NCI-H526 treated with DMSO at 0.1 percent for 48 hours (cell line): ENCODE data around the gene TMEM132E.

ENCODE experiments used
- DNase-seq: peaks from one replicate; lab custom pipeline; 2025; lab: John Stamatoyannopoulos, UW

Gene TMEM132E

GRCh38 chr17:34637041-34637547 lies 57.7 kb downstream of the TMEM132E start:
- no peak for DNase-seq

DNA sequence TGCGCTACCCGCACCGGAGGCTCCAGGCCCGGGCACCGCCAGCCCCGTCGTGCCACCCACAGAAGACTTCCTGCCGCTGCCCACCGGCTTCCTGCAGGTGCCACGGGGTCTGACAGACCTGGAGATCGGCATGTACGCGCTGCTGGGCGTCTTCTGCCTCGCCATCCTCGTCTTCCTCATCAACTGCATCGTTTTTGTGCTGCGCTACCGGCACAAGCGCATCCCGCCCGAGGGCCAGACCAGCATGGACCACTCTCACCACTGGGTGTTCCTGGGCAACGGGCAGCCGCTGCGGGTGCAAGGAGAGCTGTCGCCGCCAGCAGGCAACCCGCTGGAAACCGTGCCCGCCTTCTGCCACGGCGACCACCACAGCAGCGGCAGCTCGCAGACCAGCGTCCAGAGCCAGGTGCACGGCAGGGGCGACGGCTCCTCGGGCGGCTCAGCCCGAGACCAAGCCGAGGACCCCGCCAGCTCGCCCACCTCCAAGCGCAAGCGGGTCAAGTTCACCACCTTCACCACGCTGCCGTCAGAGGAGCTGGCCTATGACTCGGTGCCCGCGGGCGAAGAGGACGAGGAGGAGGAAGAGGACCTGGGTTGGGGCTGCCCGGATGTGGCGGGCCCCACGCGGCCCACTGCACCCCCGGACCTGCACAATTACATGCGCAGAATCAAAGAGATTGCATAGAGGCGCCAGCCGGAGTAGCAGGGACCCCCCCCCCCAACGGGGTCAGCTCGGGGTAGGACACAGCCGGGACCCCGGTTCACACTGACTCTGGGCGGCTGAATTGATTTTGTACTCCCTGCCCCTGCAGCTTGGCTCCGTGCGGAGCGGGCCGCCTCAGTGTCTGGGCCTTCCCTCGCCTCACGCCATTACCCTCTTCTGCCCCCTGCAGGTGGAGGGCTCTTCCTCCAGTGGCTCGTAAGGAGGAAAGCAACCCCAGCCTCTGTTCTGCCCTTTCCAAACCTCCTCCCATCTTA lies 58.5 kb downstream of the TMEM132E start:
- DNase-seq, result peak; percentile 15

GRCh38 chr17:34638526-34639260 lies 59.3 kb downstream of the TMEM132E start:
- no peak for DNase-seq

DNA sequence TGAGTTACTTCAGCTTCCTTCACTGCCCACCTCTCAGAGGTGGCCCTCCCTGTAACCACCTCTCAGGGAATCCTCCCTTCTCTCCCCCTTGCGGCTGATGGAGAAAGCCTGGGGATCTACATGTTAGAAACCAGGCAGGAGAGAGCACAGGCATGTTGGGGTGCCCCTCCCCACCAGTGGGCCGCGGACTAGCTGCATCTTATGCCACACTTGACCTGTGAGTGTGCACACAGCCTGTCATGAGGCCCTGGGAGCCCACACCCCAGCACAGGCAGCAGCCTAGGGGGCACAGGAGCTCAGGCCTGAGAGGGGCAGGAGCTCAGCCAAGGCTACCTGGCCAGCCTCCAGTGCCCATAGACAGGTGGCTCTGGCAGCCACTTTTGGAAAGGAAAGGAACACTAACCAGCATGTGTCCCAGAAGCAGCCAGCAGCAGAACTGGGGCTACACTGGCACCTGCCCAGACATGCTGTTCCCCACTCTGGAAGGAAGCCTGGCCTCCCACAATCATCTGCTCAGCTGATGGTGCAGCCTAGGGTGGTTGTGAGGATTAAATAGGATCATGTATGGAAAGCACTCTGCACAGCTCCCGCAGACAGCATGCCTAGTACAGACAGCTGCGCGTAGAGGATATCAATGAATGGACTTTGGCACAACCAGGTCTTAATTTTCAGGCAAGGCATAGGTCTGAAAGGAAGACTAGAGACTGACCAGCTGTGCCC lies 60.5 kb downstream of the TMEM132E start:
- DNase-seq, result no peak

DNA sequence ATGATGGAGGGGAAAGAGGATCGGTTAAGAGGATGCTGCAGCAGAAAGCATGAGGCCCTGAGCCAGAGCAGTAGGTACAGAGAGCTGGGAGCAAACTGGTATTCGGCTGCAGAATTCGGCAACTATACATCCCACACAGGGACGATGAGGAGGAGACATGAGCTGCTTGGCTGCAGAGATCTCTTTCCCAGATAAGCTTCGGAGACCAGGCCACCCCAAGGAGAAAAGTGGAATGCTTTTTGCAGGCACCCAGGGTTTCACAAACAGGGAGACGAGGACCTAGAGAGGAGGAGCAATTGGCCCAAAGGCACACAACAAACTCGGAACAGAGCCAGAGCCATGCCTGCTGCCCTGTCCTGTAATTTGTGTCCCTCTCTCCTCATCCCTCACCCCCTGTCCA lies 62.0 kb downstream of the TMEM132E start:
- DNase-seq, result no peak

DNA sequence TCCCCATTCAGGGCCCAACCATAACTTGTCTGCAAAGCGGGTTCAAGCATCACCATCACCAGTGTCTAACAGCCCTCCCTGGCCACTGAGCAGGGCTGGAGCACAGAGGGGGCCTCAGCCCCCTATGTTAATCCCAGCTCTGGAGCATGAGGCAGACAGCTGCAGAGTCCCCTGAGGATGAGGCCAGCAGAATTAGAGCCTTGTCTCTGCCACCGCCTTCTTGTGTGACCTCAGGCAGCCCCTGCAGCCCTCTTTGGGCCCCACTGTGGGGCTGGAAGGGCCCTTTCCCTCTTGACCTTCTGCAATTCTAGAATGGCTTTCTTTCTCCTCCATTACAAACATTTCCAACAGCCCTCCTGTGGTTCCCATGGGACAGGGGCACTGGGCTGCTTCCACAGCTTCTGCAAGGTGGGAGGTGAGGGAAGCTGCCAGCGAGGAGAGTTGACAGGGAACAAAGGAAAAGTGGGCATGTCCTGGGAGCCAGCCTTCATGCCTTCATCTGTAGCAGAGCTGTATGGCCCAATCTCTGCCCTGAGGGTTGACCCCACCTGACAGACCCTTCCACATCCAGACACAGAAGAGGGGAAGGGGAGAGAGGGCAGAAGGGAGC lies 65.7 kb downstream of the TMEM132E start:
- DNase-seq, result no peak

- DNase-seq, result no peak
These were observed 66.2 kb downstream of the TMEM132E start for GRCh38 chr17:34645594-34645993.

DNA sequence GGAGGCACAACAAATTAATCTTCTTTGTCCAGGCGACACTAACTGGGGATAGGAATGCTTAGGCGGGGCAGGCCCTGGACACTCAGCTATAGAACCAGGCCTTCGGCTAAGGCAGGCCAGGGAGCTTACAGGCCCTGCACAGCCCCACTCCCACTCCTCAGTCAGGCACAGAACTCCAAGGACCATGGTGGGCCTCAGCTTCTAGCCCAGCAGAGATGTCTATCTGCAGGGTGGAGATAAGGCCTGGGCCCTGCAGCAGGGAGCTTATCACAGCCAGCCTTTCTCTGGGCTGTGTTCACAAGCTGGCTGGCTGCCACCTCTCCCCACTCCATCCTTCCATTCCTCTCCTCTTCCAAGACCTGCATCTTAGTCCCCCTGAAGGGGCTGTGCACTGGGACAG lies 68.1 kb downstream of the TMEM132E start:
- no peak for DNase-seq

DNA sequence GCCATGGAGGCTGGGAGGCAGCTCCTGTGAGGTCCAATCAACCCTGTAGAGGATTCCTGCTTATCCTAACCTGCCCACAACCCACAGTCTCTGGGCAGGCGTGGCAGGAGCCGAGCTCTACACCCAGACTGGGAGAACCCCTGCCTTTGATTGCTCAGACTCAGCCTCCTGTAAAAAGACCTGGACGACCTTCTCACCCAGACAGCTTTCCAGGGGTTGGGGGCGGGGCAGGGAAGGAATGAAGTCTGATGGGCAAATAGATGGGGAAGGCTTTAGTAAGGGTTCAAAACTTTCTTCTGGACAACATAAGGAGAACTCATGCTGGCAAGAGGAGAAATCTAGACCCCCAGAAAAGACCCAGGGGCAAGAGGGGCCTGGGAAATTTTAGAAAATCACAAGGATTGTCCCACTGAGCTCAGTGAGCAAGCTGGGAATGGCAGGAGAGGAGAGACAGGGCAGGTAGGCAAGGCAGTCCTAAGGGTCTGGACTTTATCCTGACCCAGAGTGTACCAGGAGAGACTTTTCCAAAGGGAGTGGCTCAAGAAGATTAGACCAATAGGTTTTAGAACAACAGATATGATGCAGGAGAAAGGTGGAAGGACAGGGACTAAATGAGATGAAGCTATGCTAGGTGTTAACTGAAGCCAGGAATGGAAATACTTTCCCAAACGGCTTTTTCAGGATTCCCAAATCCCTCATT lies 70.8 kb downstream of the TMEM132E start:
- DNase-seq, result no peak

DNA sequence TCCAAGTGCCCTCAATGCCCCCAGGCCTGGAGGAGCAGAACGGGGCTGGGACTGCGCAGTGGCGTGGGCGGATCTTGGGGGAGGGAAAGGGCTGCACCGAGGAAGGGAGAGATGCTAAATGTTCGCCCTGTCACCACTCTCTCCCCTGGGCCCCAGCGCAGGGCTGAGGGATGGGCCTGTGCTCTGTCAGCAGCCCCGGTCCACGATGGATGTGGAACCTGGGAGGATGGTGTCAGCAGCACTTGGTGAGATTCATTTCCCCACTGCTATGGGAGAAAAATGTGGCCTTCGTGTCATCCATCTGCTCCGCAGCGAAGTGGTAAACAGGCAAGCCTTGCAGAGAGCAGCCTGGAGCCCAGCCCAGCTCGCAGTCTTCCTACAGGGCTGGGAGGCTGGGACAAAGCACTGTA lies 72.0 kb downstream of the TMEM132E start:
- DNase-seq, result no peak

GRCh38 chr17:34652021-34652555 lies 72.7 kb downstream of the TMEM132E start:
- no peak for DNase-seq

- DNase-seq, result no peak
These were observed 74.1 kb downstream of the TMEM132E start for GRCh38 chr17:34653511-34653910.

- no peak for DNase-seq
These were observed 75.0 kb downstream of the TMEM132E start for GRCh38 chr17:34654276-34654880.

DNA sequence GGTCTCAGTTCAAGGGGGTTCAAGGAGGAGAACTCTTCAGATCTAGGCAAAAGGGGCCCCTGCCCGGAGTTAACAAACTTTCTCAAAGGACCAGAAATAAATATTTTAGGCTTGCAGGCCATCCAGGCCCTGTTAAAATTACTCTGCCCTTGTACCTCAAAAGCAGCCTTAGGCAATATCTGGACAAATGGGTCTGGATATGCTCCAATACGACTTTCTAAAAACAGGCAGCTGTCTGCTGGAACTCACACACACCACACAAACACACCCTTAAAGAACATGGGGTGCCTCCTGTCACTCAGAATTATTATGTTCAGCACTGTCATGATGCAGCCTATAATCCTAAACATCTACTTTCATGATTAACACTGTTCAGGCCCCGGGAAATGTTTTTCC lies 75.5 kb downstream of the TMEM132E start:
- DNase-seq, result no peak

DNA sequence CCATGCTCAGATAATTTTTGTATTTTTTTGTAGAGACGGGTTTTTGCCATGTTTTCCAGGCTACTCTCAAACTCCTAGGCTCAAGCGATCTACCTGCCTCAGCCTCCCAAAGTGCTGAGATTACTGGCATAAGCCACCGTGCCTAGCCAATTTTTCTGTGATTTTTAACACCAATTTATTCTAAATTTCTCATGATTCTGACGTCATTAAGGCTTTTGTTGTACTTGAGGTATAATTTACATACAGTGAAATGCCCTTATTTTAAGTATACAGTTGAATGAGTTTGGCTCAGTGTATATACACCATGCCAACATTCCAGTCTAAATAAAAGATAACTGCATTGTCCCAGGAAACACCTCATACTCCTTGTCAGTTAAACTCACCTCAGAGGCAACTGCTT lies 77.4 kb downstream of the TMEM132E start:
- no peak for DNase-seq

- DNase-seq, result no peak
These were observed 79.6 kb downstream of the TMEM132E start for GRCh38 chr17:34658811-34659560.

DNA sequence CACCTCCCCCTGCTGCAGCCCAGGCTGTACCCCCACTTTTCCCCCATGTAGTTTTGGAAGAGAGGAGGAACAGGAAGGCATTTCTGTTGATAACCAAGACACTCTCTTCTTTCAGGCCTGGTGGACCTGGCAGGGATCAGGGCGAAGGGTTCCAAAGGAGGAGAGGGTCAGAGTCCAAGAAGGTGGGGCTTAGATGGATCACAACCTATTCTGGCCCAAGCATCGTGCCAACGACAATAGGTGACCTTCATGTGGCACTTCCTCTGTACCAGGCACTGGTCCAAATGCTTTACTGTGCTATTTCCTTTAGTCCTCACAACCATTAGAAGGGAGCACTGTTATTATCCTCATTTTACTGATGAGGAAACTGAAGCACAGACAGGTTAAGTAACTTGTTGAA lies 84.3 kb downstream of the TMEM132E start:
- no peak for DNase-seq

- no peak for DNase-seq
These were observed 85.9 kb downstream of the TMEM132E start for GRCh38 chr17:34665150-34665806.
